GM18520 (cell line): ENCODE measurements around the gene RHPN2.
"Not testable (repeated sequence)": the region's sequence is repeated elsewhere in the genome, so short reads cannot be mapped to it uniquely, and the experiment has no call there.

Source experiments
- ATAC-seq: cut with Tn5 transposase; IDR thresholded peaks from one replicate; pipeline ENCODE4 v1.9.1; 2021; ENCODE audit not compliant: unreplicated experiment

Gene RHPN2

GRCh38 chr19:33066543-33066942 is 1.9 kb upstream of the RHPN2 start:
- no peak for ATAC-seq

- ATAC-seq, result no peak
Measured at GRCh38 chr19:33064458-33064791, 263 bp downstream of the RHPN2 start.

GRCh38 chr19:33063753-33064457 is 783 bp downstream of the RHPN2 start:
- no peak for ATAC-seq

- ATAC-seq, result no peak
Measured at GRCh38 chr19:33063356-33063752, 1.3 kb downstream of the RHPN2 start.

- no peak for ATAC-seq
Measured at GRCh38 chr19:33062902-33063301, 1.8 kb downstream of the RHPN2 start.

- ATAC-seq, result no peak
Measured at GRCh38 chr19:33060586-33060985, 4.1 kb downstream of the RHPN2 start.

- no peak for ATAC-seq
Measured at GRCh38 chr19:33055718-33056117, 9.0 kb downstream of the RHPN2 start.

- no peak for ATAC-seq
Measured at GRCh38 chr19:33054623-33055022, 10.1 kb downstream of the RHPN2 start.

GRCh38 chr19:33052352-33052972 is 12.2 kb downstream of the RHPN2 start:
- ATAC-seq, result no peak

GRCh38 chr19:33050110-33050509 is 14.6 kb downstream of the RHPN2 start:
- ATAC-seq, result no peak

GRCh38 chr19:33048806-33049676 is 15.6 kb downstream of the RHPN2 start:
- ATAC-seq, result no peak

- no peak for ATAC-seq
Measured at GRCh38 chr19:33047422-33047821, 17.3 kb downstream of the RHPN2 start.

GRCh38 chr19:33041828-33042160 is 22.9 kb downstream of the RHPN2 start:
- ATAC-seq, result not testable (repeated sequence)

GRCh38 chr19:33040994-33041827 is 23.5 kb downstream of the RHPN2 start:
- ATAC-seq, result no peak

- no peak for ATAC-seq
Measured at GRCh38 chr19:33039815-33040214, 24.9 kb downstream of the RHPN2 start.

GRCh38 chr19:33039108-33039599 is 25.5 kb downstream of the RHPN2 start:
- ATAC-seq, result no peak

GRCh38 chr19:33037168-33038025 is 27.3 kb downstream of the RHPN2 start:
- ATAC-seq, result not testable (repeated sequence)

- ATAC-seq, result not testable (repeated sequence)
Measured at GRCh38 chr19:33036370-33037167, 28.1 kb downstream of the RHPN2 start.

- ATAC-seq, result no peak
Measured at GRCh38 chr19:33035461-33035860, 29.2 kb downstream of the RHPN2 start.
